SK-N-MC (cell line): ENCODE results near the gene HOXD4.

Experiments
- DNase-seq: peaks from one replicate; pipeline ENCODE4 v3.0.0-alpha.2; 2011; ENCODE audit warnings: low read depth, low spot score
- H3K27ac ChIP-seq: fragments of 200-600 bp; sonication (generic); 2 replicates; pipeline ENCODE4 v1.5.1; 2016; ENCODE audit warnings: mixed run types
- H3K36me3 ChIP-seq: fragments of 200-600 bp; sonication (generic); 2 replicates; pipeline ENCODE4 v1.6.1; 2017; ENCODE audit warnings: antibody characterized with exemption, low read length, mixed read lengths; ENCODE audit not compliant: insufficient read depth
- H3K4me3 ChIP-seq: fragments of 200-600 bp; sonication (generic); 2 replicates; pipeline ENCODE4 v1.5.1; 2016
- H3K9ac ChIP-seq: fragments of 200-600 bp; sonication (generic); 2 replicates; pipeline ENCODE4 v1.8.0; 2017; ENCODE audit warnings: mixed run types, mixed read lengths; ENCODE audit not compliant: insufficient read length
- H3K9me3 ChIP-seq: fragments of 200-600 bp; sonication (generic); 2 replicates; pipeline ENCODE4 v1.6.1; 2017; ENCODE audit warnings: low read depth, mild to moderate bottlenecking, antibody characterized with exemption, low read length, moderate library complexity, mixed read lengths
- EZH2 ChIP-seq: fragments of 200-600 bp; sonication (generic); IDR thresholded peaks from one replicate; pipeline ENCODE4 v1.6.1; 2017; ENCODE audit warnings: antibody characterized with exemption
- FOXP2 ChIP-seq: optimal IDR thresholded peaks from 2 replicates; pipeline ENCODE3; 2011; ENCODE audit warnings: mild to moderate bottlenecking, moderate library complexity; ENCODE audit not compliant: insufficient read depth; ENCODE audit errors: extremely low read length, control extremely low read depth
- POLR2AphosphoS5 ChIP-seq: IDR thresholded peaks from 2 replicates; pipeline ENCODE4 v1.6.1; 2012; ENCODE audit warnings: mild to moderate bottlenecking, low read depth, low read length, borderline replicate concordance

HOXD4 gene

GRCh38 chr2:176156807-176157498 is 5.6 kb downstream of the HOXD4 start, which contains the start of gene HOXD3:
Gene HOXD3, plus strand, starts transcription at chr2:176157307. Its CDS starts 11,808 bp downstream, at chr2:176169115.
- Histone ChIP-seq H3K9ac (peak within 1 kb of the TSS; percentile 79), H3K27ac (peak within 1 kb of the TSS; percentile 64; the same call in 1 of the 2 replicates), H3K4me3 (peak within 1 kb of the TSS; percentile 82), H3K36me3 (peaks cover 12% of the 10 kb centered on the region; the same call in 1 of the 2 replicates), H3K9me3 (no peaks in the 10 kb centered on the region)
- no peak for TF ChIP-seq POLR2AphosphoS5
- no peak for DNase-seq

GRCh38 chr2:176157499-176158185 is 6.3 kb downstream of the HOXD4 start:
- peak overlapping the region; percentile 79 for H3K9ac ChIP-seq
- peaks cover 9% of the 10 kb centered on the region; the same call in 1 of the 2 replicates for H3K36me3 ChIP-seq
- H3K9me3 ChIP-seq = no peaks in the 10 kb centered on the region
- TF ChIP-seq EZH2 (no peak), POLR2AphosphoS5 (peak; percentile 36; the same call in 1 of the 2 replicates)
- DNase-seq = no peak
- H3K27ac ChIP-seq = peak overlapping the region; percentile 64; the same call in 1 of the 2 replicates
- peak overlapping the region; percentile 82 for H3K4me3 ChIP-seq

DNA sequence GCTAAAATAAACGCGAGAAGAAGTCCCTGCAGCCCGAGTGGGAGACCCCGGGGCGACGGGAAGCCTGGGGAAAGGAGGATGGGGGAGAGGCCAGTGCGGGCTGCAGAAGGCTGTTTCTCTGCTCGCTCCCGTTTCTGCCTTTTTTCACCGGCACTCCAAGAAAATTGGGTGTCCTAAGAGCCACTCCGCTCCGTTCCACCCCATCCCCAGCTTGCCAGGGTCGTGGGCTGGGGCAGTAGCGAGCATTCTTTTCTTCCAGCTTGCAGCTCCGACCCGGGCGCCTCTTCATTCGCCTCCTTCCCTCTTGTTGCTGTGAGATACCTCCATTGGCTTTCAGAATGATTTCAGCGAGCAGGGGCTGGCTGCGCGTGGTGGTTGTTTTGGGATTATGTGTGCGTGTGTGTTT is 6.8 kb downstream of the HOXD4 start:
- H3K4me3 ChIP-seq = peak overlapping the region; percentile 82
- DNase-seq = no peak
- peaks cover 7% of the 10 kb centered on the region; the same call in 1 of the 2 replicates for H3K36me3 ChIP-seq
- no peak for TF ChIP-seq POLR2AphosphoS5
- no peak for TF ChIP-seq EZH2
- TF ChIP-seq FOXP2 = no peak
- peak overlapping the region; percentile 79 for H3K9ac ChIP-seq
- H3K9me3 ChIP-seq = no peaks in the 10 kb centered on the region
- H3K27ac ChIP-seq = peak overlapping the region; percentile 64; the same call in 1 of the 2 replicates

DNA sequence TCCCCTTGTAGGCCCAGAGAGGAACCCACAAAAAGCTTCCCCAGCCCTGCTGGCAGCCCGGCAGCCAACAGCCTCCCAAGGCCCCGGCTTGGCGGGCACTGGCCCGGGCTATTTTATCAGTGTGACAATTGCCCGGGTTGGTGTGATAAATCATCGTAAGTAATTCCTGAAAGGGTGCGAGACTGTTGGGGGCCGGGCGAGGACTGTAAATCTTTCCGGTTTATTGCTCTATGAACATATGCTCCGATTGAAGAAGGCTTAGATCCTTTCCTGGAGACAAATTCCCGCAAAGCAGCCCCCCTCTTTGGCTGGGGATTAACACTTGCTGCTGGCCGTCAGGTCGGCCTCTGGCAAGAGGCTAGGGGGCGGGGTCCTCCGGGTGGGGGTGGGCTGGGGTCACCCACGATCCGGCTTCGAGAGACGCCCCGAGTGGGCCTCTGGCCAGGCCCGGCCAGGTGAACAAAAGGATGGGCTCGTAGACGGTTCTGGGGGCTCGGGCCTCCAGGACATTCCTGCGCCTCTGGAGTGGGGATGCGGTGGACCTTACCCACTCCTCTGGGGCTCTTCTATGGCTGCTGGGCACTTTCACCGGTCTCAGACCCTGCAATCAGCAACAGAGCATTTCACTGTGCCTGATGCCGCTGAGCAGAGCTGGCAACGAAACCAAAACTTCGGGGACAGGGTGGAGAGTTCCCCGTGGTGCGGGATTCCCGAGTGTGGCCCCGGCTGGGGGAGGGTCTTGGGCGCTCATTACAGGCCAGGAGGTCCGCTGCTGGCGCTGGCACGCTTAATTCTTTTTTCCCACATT is 7.7 kb downstream of the HOXD4 start:
- H3K36me3 ChIP-seq = peaks cover 9% of the 10 kb centered on the region; the same call in 1 of the 2 replicates
- no peak for TF ChIP-seq POLR2AphosphoS5
- TF ChIP-seq FOXP2 = no peak
- no peak for TF ChIP-seq EZH2
- no peak overlapping the region for H3K4me3 ChIP-seq
- H3K27ac ChIP-seq = no peak overlapping the region
- H3K9me3 ChIP-seq = no peaks in the 10 kb centered on the region
- no peak for DNase-seq
- H3K9ac ChIP-seq = no peak overlapping the region

- Histone ChIP-seq H3K9ac (no peak overlapping the region), H3K27ac (no peak overlapping the region), H3K36me3 (peaks cover 8% of the 10 kb centered on the region; the same call in 1 of the 2 replicates), H3K9me3 (no peaks in the 10 kb centered on the region), H3K4me3 (no peak overlapping the region)
- DNase-seq = no peak
- TF ChIP-seq POLR2AphosphoS5 (no peak), EZH2 (no peak), FOXP2 (no peak)
Observed at GRCh38 chr2:176159663-176160250, 8.4 kb downstream of the HOXD4 start.

GRCh38 chr2:176160251-176160985 is 9.1 kb downstream of the HOXD4 start:
- no peaks in the 10 kb centered on the region for H3K9me3 ChIP-seq
- DNase-seq = no peak
- no peak overlapping the region for H3K27ac ChIP-seq
- no peak overlapping the region for H3K4me3 ChIP-seq
- no peak overlapping the region for H3K9ac ChIP-seq
- TF ChIP-seq FOXP2 = no peak
- no peak for TF ChIP-seq EZH2
- TF ChIP-seq POLR2AphosphoS5 = no peak
- peaks cover 5% of the 10 kb centered on the region; the same call in 1 of the 2 replicates for H3K36me3 ChIP-seq

DNA sequence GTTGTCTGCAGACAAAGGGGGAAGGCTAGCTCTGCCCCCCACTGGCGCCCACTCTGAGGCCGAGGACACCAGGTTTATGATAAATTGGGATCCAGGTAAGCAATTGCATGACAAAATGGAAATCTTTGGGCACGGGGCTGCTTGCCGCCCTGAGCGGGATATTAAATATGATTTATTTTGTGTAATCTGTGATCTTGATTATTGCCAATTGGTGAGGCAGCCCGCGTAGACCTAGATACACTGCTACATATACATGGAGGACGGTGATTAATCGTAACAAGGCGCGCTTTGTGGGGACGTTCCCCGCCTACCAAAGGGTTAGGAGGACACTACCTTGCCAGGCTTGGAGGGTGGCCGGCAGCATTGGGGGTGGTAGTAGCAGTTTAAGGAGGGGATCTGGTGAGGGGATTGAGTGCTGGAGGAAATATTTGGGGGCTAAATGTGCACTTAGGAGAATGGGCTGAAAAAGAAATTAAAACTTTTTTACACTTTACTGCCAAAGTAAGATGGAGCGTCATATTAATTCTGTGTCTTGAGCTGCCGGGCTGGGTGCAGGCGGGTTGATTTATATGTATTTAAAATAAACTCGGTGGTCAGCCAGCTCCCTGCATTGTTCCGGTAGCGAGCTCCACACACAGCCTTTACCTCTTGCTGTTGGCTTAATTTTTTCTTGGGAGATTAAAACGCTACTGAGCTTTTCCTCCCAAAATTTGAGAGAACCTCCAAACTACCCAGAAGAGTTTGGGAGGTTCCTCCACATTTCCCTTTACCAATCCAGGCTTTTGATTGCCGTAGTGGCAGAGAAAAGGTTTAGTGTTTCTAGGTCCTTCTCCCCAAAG is 9.9 kb downstream of the HOXD4 start:
- DNase-seq = no peak
- TF ChIP-seq POLR2AphosphoS5 (no peak), FOXP2 (no peak), EZH2 (no peak)
- no peak overlapping the region for H3K4me3 ChIP-seq

More for the DNA sequence above, 9.9 kb downstream of the HOXD4 start:
- Histone ChIP-seq H3K36me3 (peaks cover 5% of the 10 kb centered on the region; the same call in 1 of the 2 replicates), H3K9ac (no peak overlapping the region), H3K27ac (no peak overlapping the region), H3K9me3 (no peaks in the 10 kb centered on the region)
